HepG2 (cell line): ENCODE results near the gene GLYATL3. TPM values are rescaled to one million over a fixed set of nuclear protein-coding genes. Genes with fewer than 3 reads are reported as not detected.

Experiments used
- ATAC-seq: fragments of 200-7000 bp; cut with Tn5 transposase; 3 replicates; pipeline ENCODE4 v1.9.1; 2020; ENCODE audit warnings: mild to moderate bottlenecking, moderate library complexity
- BruUV-seq: library from RNA; stranded (reverse); fragments of 400-500 nt; replicated peaks from 2 replicates; lab custom pipeline; 2021; lab: Mats Ljungman, UMichigan
- CTCF ChIA-PET: fragments of 300-600 bp; formaldehyde crosslinking; extraction: SDS; loops from one replicate; lab custom pipeline; 2021; ENCODE audit warnings: low total read pairs, inconsistent platforms, low intra/inter-chr PET ratio; lab: Yijun Ruan, JAX
- POLR2A ChIA-PET: fragments of 350-600 bp; sonication (Branson Sonifier 250); formaldehyde crosslinking; loops from one replicate; lab custom pipeline; 2020; ENCODE audit warnings: antibody characterized with exemption, inconsistent platforms; lab: Yijun Ruan, JAX
- DNase-seq: peaks from one replicate; pipeline ENCODE4 v3.0.0-alpha.2; 2015; ENCODE audit warnings: low spot score
- FAIRE-seq: peaks from 3 replicates; lab custom pipeline; 2011; peaks lifted over from hg19 to GRCh38; lab: Jason Lieb, UNC
- H2AFZ ChIP-seq: one replicate; pipeline ENCODE4 v1.6.1; 2011; ENCODE audit warnings: low read length, inconsistent platforms
- H3K27ac ChIP-seq: fragments of 300-600 bp; 3 replicates; pipeline ENCODE4 v1.8.0; 2011; ENCODE audit warnings: mixed run types, mild to moderate bottlenecking, mixed read lengths, low read length, inconsistent platforms; ENCODE audit not compliant: insufficient read depth; ENCODE audit errors: extremely low read length
- H3K27me3 ChIP-seq, 2 experiments: fragments of 200-600 bp in 1 of 2; 2 replicates in 1 of 2; 3 replicates in 1 of 2; pipeline versions ENCODE4 v1.6.0 to v1.8.0; 2011; ENCODE audit warnings: low read length in 2 of 2, mild to moderate bottlenecking in 2 of 2, moderate library complexity in 2 of 2, inconsistent platforms in 1 of 2; ENCODE audit not compliant: insufficient read depth in 2 of 2, control insufficient read depth in 1 of 2
- H3K36me3 ChIP-seq, 2 experiments: fragments of 200-600 bp in 1 of 2; replicated peaks in 1 of 2; 2 replicates in 1 of 2; 3 replicates in 1 of 2; pipeline versions ENCODE4 v1.5.1 to v1.8.0; 2011; ENCODE audit warnings: low read length in 2 of 2, inconsistent platforms in 1 of 2; ENCODE audit not compliant: insufficient read depth in 2 of 2, control insufficient read depth in 1 of 2
- H3K4me1 ChIP-seq: 2 replicates; pipeline ENCODE4 v1.5.1; 2012; ENCODE audit warnings: low read length, inconsistent platforms; ENCODE audit not compliant: insufficient read depth
- H3K4me2 ChIP-seq: 2 replicates; pipeline ENCODE4 v1.6.0; 2011; ENCODE audit warnings: low read depth, low read length, inconsistent platforms
- H3K4me3 ChIP-seq, 3 experiments: fragments of 200-600 bp in 1 of 3; sonication (generic), shearing (Covaris generic) in 1 of 3; replicated peaks in 1 of 3; 2 replicates each; pipeline ENCODE4 v1.5.1; 2011 to 2016; ENCODE audit warnings: low read length in 3 of 3, inconsistent platforms in 2 of 3, low read depth in 2 of 3, mild to moderate bottlenecking in 2 of 3, control low read depth in 1 of 3, mixed read lengths in 1 of 3; ENCODE audit not compliant: insufficient read depth in 1 of 3
- H3K79me2 ChIP-seq: one replicate; pipeline ENCODE4 v1.6.1; 2011; ENCODE audit warnings: low read length, inconsistent platforms; ENCODE audit not compliant: insufficient read depth
- H3K9ac ChIP-seq: 2 replicates; pipeline ENCODE4 v1.6.0; 2011; ENCODE audit warnings: mild to moderate bottlenecking, low read depth, low read length, inconsistent platforms; ENCODE audit not compliant: insufficient read depth
- H3K9me3 ChIP-seq: 2 replicates; pipeline ENCODE4 v1.5.1; 2012; ENCODE audit warnings: mild to moderate bottlenecking, low read length
- H4K20me1 ChIP-seq: 2 replicates; pipeline ENCODE4 v1.6.0; 2011; ENCODE audit warnings: inconsistent platforms, mild to moderate bottlenecking, low read length, moderate library complexity; ENCODE audit not compliant: insufficient read depth
- HNRNPL ChIP-seq: fragments of 200-400 bp; formaldehyde crosslinking; IDR thresholded peaks from 2 replicates; pipeline ENCODE4 v1.6.1; 2017; ENCODE audit warnings: mild to moderate bottlenecking, low read depth, low read length
- HOXA7 ChIP-seq: sonication (generic); formaldehyde crosslinking; IDR thresholded peaks from 2 replicates; pipeline ENCODE4 v1.8.1; 2022; ENCODE audit warnings: mild to moderate bottlenecking, missing genetic modification reagents, moderate library complexity
- REST ChIP-seq, 2 experiments: IDR thresholded peaks; 2 replicates each; pipeline ENCODE4 v1.6.1; 2011 to 2012; ENCODE audit warnings: low read length in 2 of 2, borderline replicate concordance in 1 of 2, low read depth in 1 of 2, mild to moderate bottlenecking in 1 of 2, moderate library complexity in 1 of 2
- ZBTB40 ChIP-seq, 2 experiments: fragments of 450-650 bp in 1 of 2; sonication (generic) in 1 of 2; formaldehyde crosslinking in 1 of 2; IDR thresholded peaks; 2 replicates each; pipeline versions ENCODE4 v1.6.1 to v1.8.0; 2016 to 2022; ENCODE audit warnings: antibody characterized with exemption in 1 of 2, mild to moderate bottlenecking in 1 of 2, missing genetic modification reagents in 1 of 2
- ZNF432 ChIP-seq: sonication (generic); formaldehyde crosslinking; IDR thresholded peaks from 2 replicates; pipeline ENCODE4 v1.5.0; 2020; ENCODE audit warnings: missing genetic modification reagents, mild to moderate bottlenecking, borderline replicate concordance
- WGBS: methylation state at CpG from one replicate; pipeline ENCODE4 v1.1.6; 2017; ENCODE audit warnings: low lambda C conversion rate; 5-methylcytosine and 5-hydroxymethylcytosine counted together
- in situ Hi-C: cut with HindIII; loops from 2 replicates; pipeline ENCODE4 v1.10.0; 2017; ENCODE audit warnings: low pct_unique_long_range_greater_than_20kb; ENCODE audit not compliant: extremely low pct_ligation_motif_present
- intact Hi-C: fragments of 100-400 bp; cut with micrococcal nuclease; formaldehyde crosslinking; loops from one replicate; pipeline ENCODE4 v1.10.0; 2022; ENCODE audit not compliant: unreplicated experiment
- polyA plus RNA-seq, 8 experiments: library from polyadenylated mRNA; depleted of rRNA in 3 of 8; stranded (reverse) in 7 of 8; unstranded in 1 of 8; fragments of >200 nt; fragmentation: Illumina TruSeq in 4 of 8; extraction: Trizol in 4 of 8; gene quantifications; 2 replicates each; pipeline versions ENCODE4 v1.2.1 to v1.2.3, GENCODE V29; 2011 to 2016; ENCODE audit warnings: low read depth in 4 of 8, missing spikeins in 1 of 8, mixed read lengths in 1 of 8; ENCODE audit not compliant: insufficient read depth in 1 of 8
- total RNA-seq, 5 experiments: library from RNA; depleted of rRNA; stranded (reverse); fragments of >200 nt; fragmentation: Illumina TruSeq; extraction: Trizol; gene quantifications; 2 replicates each; pipeline ENCODE4 v1.2.3, GENCODE V29; 2016; ENCODE audit warnings: low read depth in 1 of 5

GLYATL3 gene
- total and polyA plus RNA-seq, 2 of the 13 experiments (the other 11 are each of a cell fraction or from before 2014, with no cell fraction given): 0.05 TPM; not detected in 1

GRCh38 chr6:49490633-49491032, 9.1 kb upstream of the GLYATL3 start:
- H3K4me1 ChIP-seq: no peaks in the 10 kb centered on the region
- no peaks in the 10 kb centered on the region for H3K9me3 ChIP-seq
- 93% methylated on average over 4 of the region's 4 CpGs for WGBS
- DNase-seq: no peak
- CTCF ChIA-PET: no interaction called here
- FAIRE-seq: no peak
- POLR2A ChIA-PET: no interaction called here
- no peaks in the 10 kb centered on the region for H3K79me2 ChIP-seq
- H4K20me1 ChIP-seq: no peaks in the 10 kb centered on the region
- H2AFZ ChIP-seq: no peak overlapping the region
- BruUV-seq: no TSS peak
- no peak for ATAC-seq
- no peak overlapping the region for H3K4me3 ChIP-seq
- H3K9ac ChIP-seq: no peak overlapping the region
- H3K4me2 ChIP-seq: no peak overlapping the region
- in situ Hi-C loops (no loop called here), intact Hi-C loops (no loop called here)
- no peaks in the 10 kb centered on the region for H3K27me3 ChIP-seq
- peaks cover 14 to 46% of the 10 kb centered on the region in 2 experiments for H3K36me3 ChIP-seq
- H3K27ac ChIP-seq: no peak overlapping the region
- TF ChIP-seq HOXA7 (CRISPR knock-in tag): no peak
- TF ChIP-seq ZNF432 (CRISPR knock-in tag): no peak
- no peak for TF ChIP-seq HNRNPL
- no peak for TF ChIP-seq ZBTB40 (IDR thresholded peaks at IDR 0.05)
- no peak for TF ChIP-seq ZBTB40 (CRISPR knock-in tag; IDR thresholded peaks at IDR 0.05)
- TF ChIP-seq REST (IDR thresholded peaks at IDR 0.05; ENCODE audit: borderline replicate concordance in 1 of 2, low read depth in 1 of 2, low read length in 2 of 2): no peak
